HL-60/S4 (cell line): ENCODE data around the gene C3AR1.
"Not testable (repeated sequence)": the region's sequence is repeated elsewhere in the genome, so short reads cannot be mapped to it uniquely, and the experiment has no call there.

Experiments
- in situ Hi-C: fragments of 300-500 bp; cut with MboI; formaldehyde crosslinking; loops from 2 replicates; pipeline ENCODE4 v1.14.3; 2022; ENCODE audit warnings: low sequenced_read_pairs

Gene C3AR1

GRCh38 chr12:8031017-8031416 is 35.1 kb downstream of the C3AR1 start:
- in situ Hi-C loops: not testable (repeated sequence)

- in situ Hi-C loops: no loop called here
These were observed 36.0 kb downstream of the C3AR1 start for GRCh38 chr12:8030189-8030588.

- in situ Hi-C loops: no loop called here
These were observed 37.9 kb downstream of the C3AR1 start for GRCh38 chr12:8028267-8028666.

- in situ Hi-C loops: no loop called here
These were observed 38.3 kb downstream of the C3AR1 start for GRCh38 chr12:8027856-8028255.

- in situ Hi-C loops: no loop called here
These were observed 39.8 kb downstream of the C3AR1 start for GRCh38 chr12:8026291-8026900.

- in situ Hi-C loops: no loop called here
These were observed 47.2 kb downstream of the C3AR1 start for GRCh38 chr12:8018666-8019581.

GRCh38 chr12:8018213-8018612 is 47.9 kb downstream of the C3AR1 start:
- in situ Hi-C loops: not testable (repeated sequence)

GRCh38 chr12:8014836-8015235 is 51.3 kb downstream of the C3AR1 start:
- in situ Hi-C loops: no loop called here

GRCh38 chr12:8012651-8013309 is 53.4 kb downstream of the C3AR1 start:
- in situ Hi-C loops: no loop called here

- in situ Hi-C loops: no loop called here
These were observed 54.8 kb downstream of the C3AR1 start for GRCh38 chr12:8011331-8011730.
